HepG2 (cell line): ENCODE data around the gene PACSIN1. TPM values are rescaled to one million over a fixed set of nuclear protein-coding genes. Genes with fewer than 3 reads are reported as not detected.

Experiments
- ATAC-seq: fragments of 200-7000 bp; cut with Tn5 transposase; 3 replicates; pipeline ENCODE4 v1.9.1; 2020; ENCODE audit warnings: mild to moderate bottlenecking, moderate library complexity
- BruUV-seq: library from RNA; stranded (reverse); fragments of 400-500 nt; replicated peaks from 2 replicates; lab custom pipeline; 2021; lab: Mats Ljungman, UMichigan
- CTCF ChIA-PET: fragments of 300-600 bp; formaldehyde crosslinking; extraction: SDS; loops from one replicate; lab custom pipeline; 2021; ENCODE audit warnings: low total read pairs, inconsistent platforms, low intra/inter-chr PET ratio; lab: Yijun Ruan, JAX
- POLR2A ChIA-PET: fragments of 350-600 bp; sonication (Branson Sonifier 250); formaldehyde crosslinking; loops from one replicate; lab custom pipeline; 2020; ENCODE audit warnings: antibody characterized with exemption, inconsistent platforms; lab: Yijun Ruan, JAX
- DNase-seq: peaks from one replicate; pipeline ENCODE4 v3.0.0-alpha.2; 2015; ENCODE audit warnings: low spot score
- FAIRE-seq: peaks from 3 replicates; lab custom pipeline; 2011; peaks lifted over from hg19 to GRCh38; lab: Jason Lieb, UNC
- H2AFZ ChIP-seq: one replicate; pipeline ENCODE4 v1.6.1; 2011; ENCODE audit warnings: low read length, inconsistent platforms
- H3K27ac ChIP-seq: fragments of 300-600 bp; 3 replicates; pipeline ENCODE4 v1.8.0; 2011; ENCODE audit warnings: mixed run types, mild to moderate bottlenecking, mixed read lengths, low read length, inconsistent platforms; ENCODE audit not compliant: insufficient read depth; ENCODE audit errors: extremely low read length
- H3K27me3 ChIP-seq, 2 experiments: fragments of 200-600 bp in 1 of 2; 2 replicates in 1 of 2; 3 replicates in 1 of 2; pipeline versions ENCODE4 v1.6.0 to v1.8.0; 2011; ENCODE audit warnings: low read length in 2 of 2, mild to moderate bottlenecking in 2 of 2, moderate library complexity in 2 of 2, inconsistent platforms in 1 of 2; ENCODE audit not compliant: insufficient read depth in 2 of 2, control insufficient read depth in 1 of 2
- H3K36me3 ChIP-seq, 2 experiments: fragments of 200-600 bp in 1 of 2; replicated peaks in 1 of 2; 2 replicates in 1 of 2; 3 replicates in 1 of 2; pipeline versions ENCODE4 v1.5.1 to v1.8.0; 2011; ENCODE audit warnings: low read length in 2 of 2, inconsistent platforms in 1 of 2; ENCODE audit not compliant: insufficient read depth in 2 of 2, control insufficient read depth in 1 of 2
- H3K4me1 ChIP-seq: 2 replicates; pipeline ENCODE4 v1.5.1; 2012; ENCODE audit warnings: low read length, inconsistent platforms; ENCODE audit not compliant: insufficient read depth
- H3K4me2 ChIP-seq: 2 replicates; pipeline ENCODE4 v1.6.0; 2011; ENCODE audit warnings: low read depth, low read length, inconsistent platforms
- H3K4me3 ChIP-seq, 3 experiments: fragments of 200-600 bp in 1 of 3; sonication (generic), shearing (Covaris generic) in 1 of 3; replicated peaks in 1 of 3; 2 replicates each; pipeline ENCODE4 v1.5.1; 2011 to 2016; ENCODE audit warnings: low read length in 3 of 3, inconsistent platforms in 2 of 3, low read depth in 2 of 3, mild to moderate bottlenecking in 2 of 3, control low read depth in 1 of 3, mixed read lengths in 1 of 3; ENCODE audit not compliant: insufficient read depth in 1 of 3
- H3K79me2 ChIP-seq: one replicate; pipeline ENCODE4 v1.6.1; 2011; ENCODE audit warnings: low read length, inconsistent platforms; ENCODE audit not compliant: insufficient read depth
- H3K9ac ChIP-seq: 2 replicates; pipeline ENCODE4 v1.6.0; 2011; ENCODE audit warnings: mild to moderate bottlenecking, low read depth, low read length, inconsistent platforms; ENCODE audit not compliant: insufficient read depth
- H3K9me3 ChIP-seq: 2 replicates; pipeline ENCODE4 v1.5.1; 2012; ENCODE audit warnings: mild to moderate bottlenecking, low read length
- H4K20me1 ChIP-seq: 2 replicates; pipeline ENCODE4 v1.6.0; 2011; ENCODE audit warnings: inconsistent platforms, mild to moderate bottlenecking, low read length, moderate library complexity; ENCODE audit not compliant: insufficient read depth
- AGO2 ChIP-seq: fragments of 200-400 bp; formaldehyde crosslinking; optimal IDR thresholded peaks from 2 replicates; pipeline ENCODE3; 2017; ENCODE audit warnings: mild to moderate bottlenecking, low read depth, low read length, moderate library complexity
- BRD4 ChIP-seq: sonication (generic); formaldehyde crosslinking; IDR thresholded peaks from 2 replicates; pipeline ENCODE4 v1.4.0; 2020; ENCODE audit warnings: missing genetic modification reagents
- FOSL2 ChIP-seq: sonication (generic); formaldehyde crosslinking; IDR thresholded peaks from 2 replicates; pipeline ENCODE4 v1.4.0; 2020; ENCODE audit warnings: missing genetic modification reagents
- GATA4 ChIP-seq: sonication (generic); IDR thresholded peaks from 2 replicates; pipeline ENCODE4 v1.6.1; 2016; ENCODE audit warnings: antibody characterized with exemption, low read depth, borderline replicate concordance
- HOXA9 ChIP-seq: sonication (generic); formaldehyde crosslinking; IDR thresholded peaks from 2 replicates; pipeline ENCODE4 v1.8.1; 2022; ENCODE audit warnings: missing genetic modification reagents, mild to moderate bottlenecking, moderate library complexity, borderline replicate concordance
- KDM4B ChIP-seq: sonication (generic); formaldehyde crosslinking; IDR thresholded peaks from 2 replicates; pipeline ENCODE4 v1.4.0; 2020; ENCODE audit warnings: missing genetic modification reagents
- POGZ ChIP-seq: sonication (generic); formaldehyde crosslinking; IDR thresholded peaks from 2 replicates; pipeline ENCODE4 v1.4.0; 2020; ENCODE audit warnings: mild to moderate bottlenecking, missing genetic modification reagents
- RAD21 ChIP-seq: fragments of 450-650 bp; formaldehyde crosslinking; IDR thresholded peaks from 2 replicates; pipeline ENCODE4 v1.5.0; 2020; ENCODE audit warnings: mild to moderate bottlenecking
- RFX3 ChIP-seq: IDR thresholded peaks from 2 replicates; pipeline ENCODE4 v1.6.1; 2016; ENCODE audit warnings: missing biosample characterization, missing genetic modification reagents
- SPEN ChIP-seq: sonication (generic); formaldehyde crosslinking; IDR thresholded peaks from 2 replicates; pipeline ENCODE4 v1.5.1; 2020; ENCODE audit warnings: low read depth, mild to moderate bottlenecking, missing genetic modification reagents
- ZBTB1 ChIP-seq: sonication (generic); formaldehyde crosslinking; IDR thresholded peaks from 2 replicates; pipeline ENCODE4 v1.4.0; 2020; ENCODE audit warnings: missing genetic modification reagents, borderline replicate concordance
- ZNF101 ChIP-seq: sonication (generic); formaldehyde crosslinking; IDR thresholded peaks from 2 replicates; pipeline ENCODE4 v1.4.0; 2020; ENCODE audit warnings: mild to moderate bottlenecking, low read depth, missing genetic modification reagents, borderline replicate concordance
- ZNF180 ChIP-seq: sonication (generic); formaldehyde crosslinking; IDR thresholded peaks from 2 replicates; pipeline ENCODE4 v1.4.0; 2020; ENCODE audit warnings: low read depth, missing genetic modification reagents, borderline replicate concordance
- WGBS: methylation state at CpG from one replicate; pipeline ENCODE4 v1.1.6; 2017; ENCODE audit warnings: low lambda C conversion rate; 5-methylcytosine and 5-hydroxymethylcytosine counted together
- in situ Hi-C: cut with HindIII; loops from 2 replicates; pipeline ENCODE4 v1.10.0; 2017; ENCODE audit warnings: low pct_unique_long_range_greater_than_20kb; ENCODE audit not compliant: extremely low pct_ligation_motif_present
- intact Hi-C: fragments of 100-400 bp; cut with micrococcal nuclease; formaldehyde crosslinking; loops from one replicate; pipeline ENCODE4 v1.10.0; 2022; ENCODE audit not compliant: unreplicated experiment
- polyA plus RNA-seq, 8 experiments: library from polyadenylated mRNA; depleted of rRNA in 3 of 8; stranded (reverse) in 7 of 8; unstranded in 1 of 8; fragments of >200 nt; fragmentation: Illumina TruSeq in 4 of 8; extraction: Trizol in 4 of 8; gene quantifications; 2 replicates each; pipeline versions ENCODE4 v1.2.1 to v1.2.3, GENCODE V29; 2011 to 2016; ENCODE audit warnings: low read depth in 4 of 8, missing spikeins in 1 of 8, mixed read lengths in 1 of 8; ENCODE audit not compliant: insufficient read depth in 1 of 8
- total RNA-seq, 5 experiments: library from RNA; depleted of rRNA; stranded (reverse); fragments of >200 nt; fragmentation: Illumina TruSeq; extraction: Trizol; gene quantifications; 2 replicates each; pipeline ENCODE4 v1.2.3, GENCODE V29; 2016; ENCODE audit warnings: low read depth in 1 of 5
- TF ChIP-seq, protein P1 (sequence below): sonication (generic); formaldehyde crosslinking; IDR thresholded peaks from 2 replicates; pipeline ENCODE4 v1.5.1; 2020; ENCODE audit warnings: mild to moderate bottlenecking, moderate library complexity, missing genetic modification reagents

Gene PACSIN1
- total and polyA plus RNA-seq, 2 of the 13 experiments (the other 11 are each of a cell fraction or from before 2014, with no cell fraction given): not detected

- DNase-seq (no peak), ATAC-seq (peak; percentile 7; the same call in 2 of the 3 replicates), FAIRE-seq (no peak)
- Histone ChIP-seq H3K9me3 (no peaks in the 10 kb centered on the region), H3K4me2 (no peak overlapping the region), H3K79me2 (no peaks in the 10 kb centered on the region), H2AFZ (no peak overlapping the region), H3K27ac (no peak overlapping the region), H3K9ac (no peak overlapping the region), H3K4me1 (peaks cover 18% of the 10 kb centered on the region), H4K20me1 (no peaks in the 10 kb centered on the region), H3K36me3 (no peaks in the 10 kb centered on the region), H3K4me3 (no peak overlapping the region), H3K27me3 (peaks cover 43 to 89% of the 10 kb centered on the region in 2 experiments)
- in situ Hi-C loops (no loop called here), intact Hi-C loops (no loop called here)
- CTCF ChIA-PET: no interaction called here
- POLR2A ChIA-PET: no interaction called here
- no peak for TF ChIP-seq GATA4
- TF ChIP-seq HOXA9: no peak
- TF ChIP-seq RAD21: no peak
- TF ChIP-seq AGO2: no peak
- TF ChIP-seq KDM4B (CRISPR knock-in tag): no peak
- TF ChIP-seq BRD4: no peak
- TF ChIP-seq SPEN (CRISPR knock-in tag): no peak
- no peak for TF ChIP-seq ZBTB1 (CRISPR knock-in tag)
- TF ChIP-seq ZNF101 (CRISPR knock-in tag): no peak
- 25% methylated on average over 1 of the region's 2 CpGs for WGBS
- BruUV-seq: no TSS peak
Measured at GRCh38 chr6:34549804-34550202, 83.9 kb downstream of the PACSIN1 start.

DNA sequence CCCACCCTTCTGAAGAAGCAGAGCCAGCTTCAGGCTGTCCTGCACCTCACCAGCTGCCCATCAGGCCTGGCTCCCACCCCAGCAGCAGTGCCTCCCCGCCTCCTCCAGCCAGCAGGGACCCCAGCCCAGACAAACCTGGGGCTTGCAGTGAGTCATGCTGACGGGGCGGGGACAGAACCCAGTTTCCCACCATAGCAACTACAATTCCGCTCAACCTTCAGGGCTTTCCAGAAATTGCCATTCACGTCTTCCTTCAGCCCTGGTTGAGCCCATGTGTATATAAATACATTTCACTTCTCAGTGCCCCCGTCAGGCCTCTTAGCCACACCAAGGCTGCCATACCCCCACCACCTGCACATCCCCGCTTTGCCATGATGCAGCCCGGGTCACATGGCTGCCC lies 85.8 kb downstream of the PACSIN1 start:
- FAIRE-seq: no peak
- H4K20me1 ChIP-seq: no peaks in the 10 kb centered on the region
- BruUV-seq: no TSS peak
- intact Hi-C loops: no loop called here
- H3K27me3 ChIP-seq: peaks cover 44 to 89% of the 10 kb centered on the region in 2 experiments
- H3K9me3 ChIP-seq: no peaks in the 10 kb centered on the region
- peaks cover 25% of the 10 kb centered on the region for H3K4me1 ChIP-seq
- H3K9ac ChIP-seq: no peak overlapping the region
- no peaks in the 10 kb centered on the region for H3K79me2 ChIP-seq
- no peaks in the 10 kb centered on the region for H3K36me3 ChIP-seq
- in situ Hi-C loops: no loop called here
- no peak for DNase-seq
- no peak overlapping the region for H3K27ac ChIP-seq
- TF ChIP-seq ZNF180: no peak
- no peak for TF ChIP-seq RFX3 (CRISPR knock-in tag)
- TF ChIP-seq POGZ (CRISPR knock-in tag): no peak
- TF ChIP-seq, protein P1, sequence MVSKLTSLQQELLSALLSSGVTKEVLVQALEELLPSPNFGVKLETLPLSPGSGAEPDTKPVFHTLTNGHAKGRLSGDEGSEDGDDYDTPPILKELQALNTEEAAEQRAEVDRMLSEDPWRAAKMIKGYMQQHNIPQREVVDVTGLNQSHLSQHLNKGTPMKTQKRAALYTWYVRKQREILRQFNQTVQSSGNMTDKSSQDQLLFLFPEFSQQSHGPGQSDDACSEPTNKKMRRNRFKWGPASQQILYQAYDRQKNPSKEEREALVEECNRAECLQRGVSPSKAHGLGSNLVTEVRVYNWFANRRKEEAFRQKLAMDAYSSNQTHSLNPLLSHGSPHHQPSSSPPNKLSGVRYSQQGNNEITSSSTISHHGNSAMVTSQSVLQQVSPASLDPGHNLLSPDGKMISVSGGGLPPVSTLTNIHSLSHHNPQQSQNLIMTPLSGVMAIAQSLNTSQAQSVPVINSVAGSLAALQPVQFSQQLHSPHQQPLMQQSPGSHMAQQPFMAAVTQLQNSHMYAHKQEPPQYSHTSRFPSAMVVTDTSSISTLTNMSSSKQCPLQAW (CRISPR knock-in tag): no peak
- TF ChIP-seq FOSL2 (CRISPR knock-in tag): no peak
- POLR2A ChIA-PET: no interaction called here
- CTCF ChIA-PET: no interaction called here
- H3K4me2 ChIP-seq: no peak overlapping the region
- ATAC-seq: no peak
- H2AFZ ChIP-seq: no peak overlapping the region
- WGBS: 30% methylated on average over 7 of the region's 8 CpGs
- H3K4me3 ChIP-seq: no peak overlapping the region
